HG03045 (cell line): ENCODE measurements around the gene TRERF1.
"Not testable (repeated sequence)": the region's sequence is repeated elsewhere in the genome, so short reads cannot be mapped to it uniquely, and the experiment has no call there.

Experiments
- ATAC-seq: cut with Tn5 transposase; IDR thresholded peaks from one replicate; pipeline ENCODE4 v1.9.1; 2021; ENCODE audit warnings: mild to moderate bottlenecking, moderate library complexity; ENCODE audit not compliant: unreplicated experiment

The TRERF1 gene

DNA sequence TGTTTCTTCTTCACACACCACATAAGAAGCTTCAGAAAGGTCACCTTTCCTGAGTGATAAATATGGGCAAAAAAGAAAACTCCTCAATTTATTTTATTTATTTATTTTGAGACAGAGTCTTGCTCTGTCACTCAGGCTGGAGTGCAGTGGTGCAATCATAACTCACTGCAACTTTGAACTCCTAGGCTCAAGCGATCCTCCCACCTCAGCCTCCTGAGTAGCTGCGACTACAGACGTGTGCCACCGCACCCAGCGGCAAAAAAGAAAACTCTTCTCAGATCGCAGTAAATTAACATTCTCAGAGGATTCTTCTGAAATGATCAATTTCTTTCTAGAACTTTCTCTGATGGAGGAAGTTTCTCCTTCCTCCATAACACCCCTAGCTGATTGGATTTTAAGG is 111.2 kb downstream of the TRERF1 start:
- ATAC-seq = no peak

- ATAC-seq = peak; percentile 60
These were observed 111.7 kb downstream of the TRERF1 start for GRCh38 chr6:42339991-42340401.

DNA sequence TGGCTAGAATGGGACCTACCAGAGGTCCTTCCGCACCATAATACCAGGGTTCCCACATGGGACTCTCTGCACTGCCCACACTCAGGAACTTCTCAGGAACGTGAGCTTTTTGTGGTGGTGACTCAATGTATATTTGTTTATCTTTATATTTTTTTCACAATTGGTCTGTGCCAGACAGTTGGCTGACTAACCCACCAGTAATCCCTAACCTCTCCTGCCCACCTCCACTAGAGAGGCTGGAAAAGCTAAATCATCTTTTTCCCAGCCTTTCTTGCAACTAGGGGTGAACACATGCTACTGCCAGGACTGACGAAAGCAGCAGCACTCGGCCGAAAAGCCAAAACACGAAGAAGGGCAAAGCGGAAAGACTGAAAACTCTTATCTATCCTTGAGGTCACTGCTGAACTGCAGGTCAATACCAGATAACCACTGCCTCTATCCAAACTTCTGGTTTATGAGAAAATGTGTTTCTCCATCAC is 112.9 kb downstream of the TRERF1 start:
- no peak for ATAC-seq

DNA sequence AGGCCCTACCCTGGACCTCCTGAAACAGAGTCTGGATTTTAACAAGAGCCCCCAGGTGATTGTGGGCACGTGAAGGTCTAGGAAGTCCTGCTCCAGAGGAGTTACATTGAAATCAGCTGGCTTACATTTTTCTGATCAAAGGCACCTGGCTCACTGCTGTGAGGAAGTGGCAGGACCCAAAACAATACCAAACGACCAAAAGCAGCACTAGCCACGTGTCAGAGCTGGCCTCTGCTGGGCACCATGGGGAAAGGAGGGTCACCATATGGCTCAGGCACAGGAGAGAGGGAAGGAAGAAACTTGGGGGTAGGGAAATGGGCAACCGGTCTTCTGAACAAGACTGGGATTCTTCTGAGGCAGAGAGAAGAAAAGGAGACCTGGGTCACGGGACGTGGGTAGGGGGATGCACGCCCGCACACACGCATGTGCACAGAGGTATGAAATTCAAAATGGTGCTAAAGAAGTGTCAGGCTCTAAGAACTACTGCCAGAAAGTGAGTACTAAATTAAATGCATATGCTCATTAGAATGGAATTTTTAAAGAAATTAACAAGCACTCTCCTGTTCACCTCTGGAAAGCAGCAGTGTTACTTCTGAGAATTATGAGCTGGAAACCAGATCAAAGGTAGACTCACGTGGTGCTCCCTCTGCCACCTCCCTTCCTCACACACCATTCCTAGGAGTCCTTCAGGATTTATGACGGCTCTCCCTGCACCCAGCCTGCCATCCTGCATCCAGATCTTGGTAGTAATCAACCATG is 113.6 kb downstream of the TRERF1 start:
- ATAC-seq = no peak

DNA sequence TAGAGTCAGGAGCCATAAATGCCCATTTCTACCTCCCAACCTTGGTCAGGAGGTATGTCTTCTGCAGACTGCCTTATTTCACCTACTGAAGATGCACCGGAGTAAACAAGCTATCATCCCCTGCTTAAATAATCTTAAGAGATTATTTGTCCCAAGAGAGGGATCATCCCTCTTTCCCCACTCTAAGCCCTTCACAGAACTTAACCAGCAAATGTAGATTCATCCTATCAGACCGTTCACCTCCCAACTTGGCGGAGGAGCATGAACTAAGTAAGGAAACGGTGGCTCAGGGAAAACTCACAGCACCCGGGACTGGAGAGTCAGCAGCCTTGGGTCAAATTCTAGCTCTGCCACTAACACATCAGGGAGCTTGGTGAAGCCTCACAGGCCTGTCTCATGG is 115.3 kb downstream of the TRERF1 start:
- ATAC-seq = no peak

- no peak for ATAC-seq
These were observed 115.8 kb downstream of the TRERF1 start for GRCh38 chr6:42335896-42336295.

DNA sequence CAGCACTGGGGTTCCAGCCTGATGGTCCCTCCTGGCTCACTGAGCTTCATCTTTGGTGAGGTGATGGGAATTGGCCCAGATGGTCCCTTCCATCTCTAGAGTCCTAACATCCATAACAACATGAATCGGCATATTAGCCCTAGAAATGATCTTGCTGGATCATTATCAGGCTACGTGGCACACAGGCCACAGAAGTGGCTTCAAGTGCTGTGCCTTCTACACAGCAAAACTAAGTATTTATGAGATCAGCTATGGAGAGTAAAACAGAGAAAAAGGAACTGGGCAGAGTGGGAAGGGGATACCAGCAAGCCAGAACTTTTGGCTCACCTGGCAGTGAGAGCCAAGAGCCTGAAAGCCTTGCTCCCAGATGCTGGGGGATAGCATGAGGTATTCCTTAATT is 116.9 kb downstream of the TRERF1 start:
- ATAC-seq = no peak

- no peak for ATAC-seq
These were observed 118.1 kb downstream of the TRERF1 start for GRCh38 chr6:42333612-42334011.

GRCh38 chr6:42332916-42333315 is 118.8 kb downstream of the TRERF1 start:
- no peak for ATAC-seq

GRCh38 chr6:42331019-42331418 is 120.7 kb downstream of the TRERF1 start:
- ATAC-seq = no peak

DNA sequence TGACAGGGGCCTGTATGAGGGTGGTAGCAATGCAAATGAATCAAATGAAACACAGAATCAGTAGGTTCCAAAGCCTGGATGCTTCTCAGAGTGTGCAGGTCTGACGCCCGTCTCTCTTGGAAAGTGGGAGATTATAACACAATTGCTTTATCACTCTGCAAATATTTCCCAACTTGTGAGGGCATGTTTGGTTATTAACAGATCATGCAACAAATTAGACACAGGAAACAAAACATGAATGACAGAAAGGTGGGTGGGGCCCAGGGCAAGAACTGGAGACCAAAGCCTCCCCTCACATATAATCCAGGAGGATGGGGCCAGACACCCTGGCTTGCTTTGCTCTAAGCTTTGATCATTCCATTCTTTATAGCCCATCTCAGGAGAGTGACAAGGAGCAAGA is 125.5 kb downstream of the TRERF1 start:
- ATAC-seq = no peak

DNA sequence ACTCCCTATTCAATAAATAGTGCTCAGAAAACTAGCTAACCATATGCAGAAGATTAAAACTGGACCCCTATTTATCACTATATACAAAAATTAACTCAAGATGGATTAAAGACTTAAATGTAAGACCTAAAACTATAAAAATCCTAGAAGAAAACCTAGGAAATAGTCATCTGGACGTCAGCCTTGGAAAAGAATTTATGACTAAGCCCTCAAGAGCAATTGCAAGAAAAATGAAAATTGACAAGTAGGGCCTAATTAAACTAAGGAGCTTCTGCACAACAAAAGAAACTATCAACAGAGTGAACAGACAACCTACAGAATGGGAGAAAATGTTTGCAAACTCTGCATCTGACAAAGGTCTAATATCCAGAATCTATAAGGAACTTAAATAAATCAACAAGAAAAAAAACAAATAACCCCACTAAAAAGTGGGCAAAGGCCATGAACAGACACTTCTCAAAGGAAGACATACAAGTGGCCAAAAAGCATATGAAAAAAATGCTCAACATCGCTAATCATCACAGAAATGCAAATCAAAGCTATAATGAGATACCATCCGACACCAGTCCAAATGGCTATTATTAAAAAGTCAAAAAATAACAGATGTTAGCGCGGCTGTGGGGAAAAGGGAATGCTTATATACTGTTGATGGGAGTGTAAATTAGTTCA is 126.9 kb downstream of the TRERF1 start:
- not testable (repeated sequence) for ATAC-seq

- no peak for ATAC-seq
These were observed 129.1 kb downstream of the TRERF1 start for GRCh38 chr6:42322676-42323075.

- no peak for ATAC-seq
These were observed 129.8 kb downstream of the TRERF1 start for GRCh38 chr6:42321976-42322375.

GRCh38 chr6:42320762-42321161 is 131.0 kb downstream of the TRERF1 start:
- ATAC-seq = no peak

DNA sequence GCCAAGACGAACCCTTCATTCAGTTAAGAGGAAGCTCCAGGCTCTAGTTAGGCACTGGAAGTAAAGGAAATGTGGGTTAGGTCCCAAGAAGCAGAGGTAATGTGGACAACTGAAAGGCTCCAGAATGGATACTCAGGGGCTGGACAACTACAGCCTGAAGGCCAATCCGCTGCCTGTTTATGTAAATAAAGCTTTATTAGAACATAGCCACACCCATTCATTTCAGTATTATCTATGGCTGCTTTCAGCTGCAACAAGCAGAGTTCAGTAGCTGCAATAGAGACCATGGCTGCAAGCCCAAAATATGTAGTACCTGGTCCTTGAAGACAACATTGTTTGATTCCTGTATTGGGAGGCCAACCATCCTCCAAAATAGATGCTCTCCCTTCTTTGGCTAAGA is 133.2 kb downstream of the TRERF1 start:
- no peak for ATAC-seq

DNA sequence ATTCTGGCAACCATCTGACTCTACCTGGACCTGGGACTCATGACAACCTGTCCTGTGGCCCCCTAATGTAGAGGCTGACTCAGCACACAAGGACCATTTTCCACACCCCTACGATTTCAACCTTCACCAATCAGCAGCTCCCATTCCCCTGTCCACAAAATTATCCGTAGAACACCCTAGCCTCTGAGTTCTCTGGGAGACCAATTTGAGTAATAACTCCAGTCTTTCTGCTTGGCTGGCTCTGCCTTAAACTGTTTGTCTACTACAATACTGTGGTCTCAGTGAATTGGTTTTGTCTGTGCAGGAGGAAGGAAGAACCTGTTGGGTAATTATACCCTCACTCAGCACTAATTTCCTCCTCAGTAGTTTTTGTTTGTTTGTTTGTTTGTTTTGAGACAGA is 134.7 kb downstream of the TRERF1 start:
- no peak for ATAC-seq

DNA sequence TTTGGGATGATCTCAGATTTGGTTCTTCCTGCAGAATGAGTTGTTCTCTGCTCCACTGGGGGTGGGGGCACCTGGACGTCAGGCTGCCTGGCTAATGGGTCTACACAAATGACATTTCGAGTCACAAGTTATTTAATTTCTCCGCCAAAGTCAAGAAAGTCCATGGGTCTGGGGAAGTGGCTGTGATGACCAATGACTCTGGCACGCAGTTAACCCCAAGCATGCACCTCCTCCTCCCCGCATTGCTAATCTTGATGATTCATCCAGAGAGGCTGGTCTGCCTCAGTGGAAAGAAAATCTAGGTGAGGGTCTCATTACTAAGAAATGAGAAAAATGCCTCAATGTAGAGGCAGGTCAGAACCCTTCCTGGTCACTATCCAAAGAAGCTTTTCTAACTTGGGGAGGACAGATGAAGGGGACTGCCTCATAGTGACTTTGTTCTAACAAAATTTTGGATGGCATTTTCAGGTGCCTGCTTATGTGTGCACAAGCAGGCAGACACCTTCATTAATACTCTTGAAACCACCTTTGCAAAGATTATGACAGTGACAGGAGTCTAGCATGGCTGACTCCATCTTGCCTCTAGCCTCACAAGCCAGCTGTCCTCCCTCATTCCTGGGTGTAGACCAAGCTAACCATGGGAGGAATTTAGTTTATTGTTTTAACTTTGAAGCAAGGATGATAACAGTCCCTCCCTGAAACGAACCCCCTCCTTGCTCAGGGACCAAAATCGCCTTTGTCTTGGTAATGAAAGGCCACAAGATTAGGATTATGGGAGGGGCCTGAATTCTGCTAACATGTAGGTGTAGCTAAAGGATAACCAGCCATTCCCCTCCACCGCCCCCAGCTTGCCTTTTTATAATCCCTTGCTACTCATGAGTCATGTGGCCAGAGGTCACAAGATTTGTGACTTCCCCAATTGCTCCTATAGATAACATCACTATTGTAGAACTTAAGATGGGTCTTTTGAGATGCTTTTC is 135.4 kb downstream of the TRERF1 start:
- no peak for ATAC-seq

DNA sequence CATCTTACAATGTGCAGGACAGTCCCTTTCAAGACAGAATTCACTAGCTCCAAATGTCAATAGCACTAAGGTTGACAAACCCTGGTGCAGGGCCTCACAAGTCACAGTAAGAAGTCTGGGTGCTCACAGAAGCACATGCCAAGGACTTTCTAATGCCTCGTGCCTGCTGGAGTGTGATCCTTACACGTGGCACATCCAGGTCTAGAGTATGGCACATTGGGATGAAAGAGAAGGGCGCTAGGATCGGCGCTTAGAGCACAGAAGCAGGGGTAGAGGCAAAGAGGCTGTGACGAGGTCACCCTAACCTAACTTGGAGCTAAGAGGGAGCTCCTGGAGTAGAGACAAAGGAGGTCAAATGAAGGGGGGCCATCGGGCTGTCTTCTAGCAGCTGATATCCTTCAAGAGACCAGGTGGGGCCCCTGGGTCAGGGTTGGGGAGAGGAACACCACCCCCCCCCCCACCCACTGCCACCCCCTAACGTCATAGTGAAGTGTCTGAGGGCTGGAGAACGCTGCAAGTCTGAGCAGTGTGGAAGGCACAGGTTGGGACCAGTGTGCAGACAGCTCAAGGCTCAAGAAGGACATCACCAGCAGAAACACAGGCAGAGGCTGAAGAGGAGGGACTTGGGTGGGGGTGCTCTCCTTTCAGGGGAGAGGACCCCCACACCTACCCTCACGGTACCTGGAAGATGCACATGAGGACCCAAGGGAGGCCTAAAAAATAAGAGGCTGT is 136.3 kb downstream of the TRERF1 start:
- no peak for ATAC-seq

GRCh38 chr6:42314571-42315258 is 137.0 kb downstream of the TRERF1 start:
- no peak for ATAC-seq
